ENCODE results near the gene KCNH1.
A peak's percentile ranks its signal among the peaks of the same experiment; 100 is the strongest.

The KCNH1 gene

DNA sequence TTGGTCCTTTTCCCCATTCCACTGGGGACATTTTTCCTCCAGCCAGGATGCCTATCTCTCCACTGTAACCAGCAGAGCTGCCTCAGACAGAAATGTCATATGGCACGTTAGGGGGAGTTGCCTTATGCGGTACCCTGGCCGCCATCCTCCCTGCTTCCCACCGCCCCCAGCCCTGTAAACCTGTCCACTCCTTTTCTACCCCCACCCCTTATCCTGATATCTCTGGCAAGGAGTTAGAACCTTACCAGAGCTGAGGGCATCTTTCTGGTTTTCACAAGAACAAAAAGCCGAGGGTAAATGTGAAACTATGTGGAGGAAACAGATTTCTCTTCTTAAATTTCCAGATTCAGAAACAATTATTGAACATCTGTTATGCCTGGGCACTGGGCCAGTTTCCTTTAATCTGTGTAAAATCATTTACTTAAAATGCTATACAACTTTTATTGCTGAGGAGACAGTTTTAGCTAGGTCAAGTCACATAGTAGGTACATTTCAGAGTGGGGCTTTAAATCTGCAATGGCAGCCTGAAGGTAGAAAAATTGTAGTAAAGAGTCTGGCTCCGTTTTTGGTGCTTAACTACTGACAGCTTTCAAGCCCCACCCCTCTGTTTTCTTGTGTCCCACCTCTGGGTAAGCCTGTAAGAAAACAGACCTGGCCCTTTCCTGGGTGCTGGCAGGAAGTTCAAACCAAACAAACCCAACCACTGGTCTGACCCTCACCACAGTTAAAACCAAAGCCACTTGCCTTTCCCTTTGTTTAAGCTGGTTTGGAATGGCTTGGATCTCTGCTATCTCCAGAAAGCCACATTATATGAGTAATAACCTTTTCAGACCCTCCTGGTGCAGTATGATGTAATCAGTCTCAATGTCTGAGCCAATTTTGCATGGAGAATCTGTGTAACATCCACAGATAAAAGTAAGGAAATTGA, 486.3 kb downstream of the KCNH1 start:
- TF ChIP-seq GATA3 (IDR thresholded peaks at IDR 0.05; ENCODE audit: low read depth, low read length) (peak; percentile 55; the same call in 1 of the 2 replicates), GATA2 (IDR thresholded peaks at IDR 0.05; ENCODE audit: low read depth, low read length) (peak; percentile 70)

DNA sequence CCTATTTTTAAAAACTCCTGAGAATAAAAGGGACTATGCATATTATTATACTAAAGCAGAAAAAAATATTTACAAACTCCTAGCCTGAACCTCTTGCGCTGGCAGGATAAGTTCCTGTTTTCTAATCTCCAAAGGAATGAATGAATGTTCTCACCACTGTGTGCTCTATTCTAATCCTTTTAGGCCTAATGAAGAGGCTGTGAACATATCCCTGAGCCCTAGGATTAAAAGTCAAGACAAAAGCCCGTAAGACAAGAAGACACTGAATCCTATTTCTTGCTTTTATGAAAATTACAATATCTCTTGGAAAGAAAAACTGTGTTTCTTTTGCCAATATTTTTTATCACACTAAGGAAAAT, 487.7 kb downstream of the KCNH1 start:
- no peak for TF ChIP-seq GATA2 (IDR thresholded peaks at IDR 0.05; ENCODE audit: low read depth, low read length)
- no peak for TF ChIP-seq GATA3 (IDR thresholded peaks at IDR 0.05; ENCODE audit: low read depth, low read length)

DNA sequence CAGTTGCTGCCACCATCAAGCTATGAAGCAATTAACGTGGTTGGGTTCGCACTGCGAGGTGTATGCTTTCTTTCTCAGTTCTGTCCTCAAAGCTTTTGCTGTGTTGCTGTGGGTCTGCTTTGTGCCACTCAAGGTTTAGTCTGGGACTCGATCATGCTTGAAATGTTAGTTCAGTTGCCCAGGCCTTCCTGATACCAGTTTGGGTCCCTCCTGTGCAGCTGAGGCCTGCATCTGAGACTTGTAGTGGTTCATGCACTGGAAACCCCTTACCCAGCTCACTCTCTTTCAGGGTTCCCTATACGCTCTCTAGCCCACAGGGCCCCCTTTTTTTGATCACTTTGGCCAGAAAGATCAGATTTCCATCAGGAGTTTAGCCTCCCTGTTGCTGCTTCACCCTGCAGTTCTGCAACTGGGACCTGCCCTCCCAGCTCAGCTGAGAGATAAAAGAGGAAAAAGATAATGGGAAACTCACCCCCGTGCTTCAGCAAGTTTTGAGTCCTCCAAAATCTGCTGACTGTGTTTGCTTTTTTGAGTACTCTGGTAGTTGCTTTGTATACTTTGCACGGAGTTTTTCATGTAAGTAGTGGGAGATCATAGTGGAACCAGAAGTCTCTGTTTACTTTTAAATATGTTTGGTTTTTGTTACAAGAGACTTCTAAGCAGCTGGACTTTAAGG, 488.2 kb downstream of the KCNH1 start:
- TF ChIP-seq GATA2 (IDR thresholded peaks at IDR 0.05; ENCODE audit: low read depth, low read length) (no peak), GATA3 (IDR thresholded peaks at IDR 0.05; ENCODE audit: low read depth, low read length) (no peak)

DNA sequence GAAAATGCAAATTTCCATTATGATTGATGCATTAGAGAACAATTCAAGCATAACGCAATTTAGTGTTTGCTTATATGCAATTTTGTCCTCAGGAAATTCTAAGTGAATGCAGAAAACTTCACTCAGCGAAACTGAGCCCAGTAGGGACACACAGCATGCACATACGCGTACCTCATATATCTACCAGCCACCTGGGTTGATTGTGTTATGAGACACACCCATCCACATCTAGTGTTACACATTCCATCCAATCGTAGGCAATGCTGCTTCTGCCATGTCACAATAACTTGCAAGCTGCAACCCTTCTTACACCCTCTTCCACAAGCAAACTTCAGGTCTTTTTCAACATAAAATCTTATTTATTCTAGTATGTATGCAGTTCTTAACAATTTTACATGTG, 492.4 kb downstream of the KCNH1 start:
- TF ChIP-seq GATA3 (IDR thresholded peaks at IDR 0.05; ENCODE audit: low read depth, low read length), result no peak
- no peak for TF ChIP-seq GATA2 (IDR thresholded peaks at IDR 0.05; ENCODE audit: low read depth, low read length)

DNA sequence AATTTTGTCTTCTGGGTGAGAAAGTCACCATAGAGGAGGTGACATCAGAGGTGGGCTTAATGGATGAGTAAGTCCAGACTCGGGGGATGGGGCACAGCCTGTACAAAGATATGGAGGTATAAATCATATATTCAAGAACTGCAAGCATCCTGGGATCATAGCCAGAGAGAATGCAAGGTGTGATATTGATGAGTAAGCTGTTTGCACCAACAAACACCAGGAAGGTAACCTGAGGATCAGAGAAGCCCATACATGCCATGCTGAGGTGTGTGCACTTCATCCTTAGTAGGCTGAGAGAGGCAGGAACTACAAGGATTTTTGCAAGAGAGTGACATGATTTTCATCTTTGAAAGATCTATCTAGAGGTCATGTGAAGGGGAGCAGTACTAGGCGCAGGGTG, 498.8 kb downstream of the KCNH1 start:
- TF ChIP-seq GATA3 (IDR thresholded peaks at IDR 0.05; ENCODE audit: low read depth, low read length) (no peak), GATA2 (IDR thresholded peaks at IDR 0.05; ENCODE audit: low read depth, low read length) (no peak)

DNA sequence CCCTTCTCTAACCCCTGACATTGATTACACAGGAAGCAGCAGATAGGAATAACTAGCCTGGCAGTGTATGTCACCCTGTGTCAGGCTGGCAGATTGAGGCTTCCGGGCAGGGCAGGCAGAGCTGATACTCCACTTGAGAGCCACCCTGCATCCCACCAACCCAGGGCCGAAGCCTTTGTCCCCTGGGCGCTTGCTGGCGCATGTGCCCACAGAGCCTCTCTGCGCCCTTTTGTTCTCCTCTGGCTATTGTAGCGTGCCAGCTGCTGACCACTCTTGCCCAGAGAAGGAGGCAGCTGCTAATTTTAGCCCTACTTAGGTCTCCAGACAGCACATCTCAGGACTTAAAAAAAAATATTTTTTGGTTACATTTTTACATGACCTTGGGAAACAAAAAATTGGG, 500.3 kb downstream of the KCNH1 start:
- no peak for TF ChIP-seq GATA3 (IDR thresholded peaks at IDR 0.05; ENCODE audit: low read depth, low read length)
- TF ChIP-seq GATA2 (IDR thresholded peaks at IDR 0.05; ENCODE audit: low read depth, low read length), result no peak

DNA sequence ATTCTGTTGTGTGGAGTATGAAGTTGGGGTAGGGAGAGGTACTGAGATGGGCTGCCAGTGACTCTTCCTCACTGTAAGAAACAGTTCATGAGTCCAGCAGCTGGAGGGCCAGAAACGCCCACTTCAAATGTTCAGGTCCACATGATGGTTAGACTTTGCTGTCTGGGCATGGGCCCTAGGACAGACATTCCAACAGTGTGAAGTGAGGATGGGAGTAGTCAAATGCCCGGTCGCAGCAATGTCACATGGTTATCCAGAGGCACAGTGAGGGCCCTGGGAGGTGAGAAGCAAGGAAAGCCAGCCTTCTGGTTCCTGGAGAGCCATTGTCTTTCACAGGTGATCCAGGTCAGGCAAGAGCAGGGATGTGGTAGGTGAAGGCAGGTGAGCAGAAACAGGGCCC, 500.8 kb downstream of the KCNH1 start:
- no peak for TF ChIP-seq GATA3 (IDR thresholded peaks at IDR 0.05; ENCODE audit: low read depth, low read length)
- TF ChIP-seq GATA2 (IDR thresholded peaks at IDR 0.05; ENCODE audit: low read depth, low read length), result no peak

DNA sequence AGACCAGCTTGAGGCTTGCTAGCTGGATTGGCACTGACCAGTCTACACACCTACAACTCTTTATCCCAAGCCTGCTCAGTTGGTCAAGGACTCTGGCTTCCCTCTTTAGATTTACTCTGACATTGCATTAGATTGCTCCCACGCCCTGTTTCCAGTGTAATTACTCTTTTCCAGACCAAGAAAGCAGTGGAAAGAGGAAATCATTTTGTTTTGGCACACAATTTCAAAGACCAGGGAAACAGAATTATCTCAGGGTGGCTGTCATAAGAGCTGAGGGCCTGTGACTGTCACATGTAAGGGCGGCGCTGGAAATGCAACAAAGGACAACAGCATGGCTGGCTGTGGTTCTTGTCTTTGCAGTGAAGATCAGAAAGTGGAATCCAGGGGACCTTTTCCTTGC, 502.5 kb downstream of the KCNH1 start:
- TF ChIP-seq GATA2 (IDR thresholded peaks at IDR 0.05; ENCODE audit: low read depth, low read length), result no peak
- no peak for TF ChIP-seq GATA3 (IDR thresholded peaks at IDR 0.05; ENCODE audit: low read depth, low read length)

DNA sequence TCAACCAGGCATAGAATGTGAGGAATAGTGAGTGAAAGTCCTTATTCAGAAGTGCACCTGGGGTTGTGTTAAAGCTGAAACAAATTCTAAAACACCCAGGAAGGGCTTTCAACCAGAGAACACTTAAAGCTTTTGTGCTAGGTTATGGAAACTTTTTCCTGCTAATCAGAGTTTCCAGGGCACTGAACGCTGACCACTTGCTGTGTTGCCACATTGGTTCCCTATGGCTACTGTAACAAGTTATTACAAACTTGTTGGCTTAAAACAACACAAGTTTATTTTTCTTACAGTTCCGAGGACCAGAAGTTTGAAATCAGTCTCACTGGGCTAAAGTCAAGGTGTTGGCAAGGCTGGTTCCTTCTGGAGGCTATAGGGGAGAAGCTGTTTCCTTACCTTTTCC, 504.7 kb downstream of the KCNH1 start:
- TF ChIP-seq GATA3 (IDR thresholded peaks at IDR 0.05; ENCODE audit: low read depth, low read length) (no peak), GATA2 (IDR thresholded peaks at IDR 0.05; ENCODE audit: low read depth, low read length) (no peak)

DNA sequence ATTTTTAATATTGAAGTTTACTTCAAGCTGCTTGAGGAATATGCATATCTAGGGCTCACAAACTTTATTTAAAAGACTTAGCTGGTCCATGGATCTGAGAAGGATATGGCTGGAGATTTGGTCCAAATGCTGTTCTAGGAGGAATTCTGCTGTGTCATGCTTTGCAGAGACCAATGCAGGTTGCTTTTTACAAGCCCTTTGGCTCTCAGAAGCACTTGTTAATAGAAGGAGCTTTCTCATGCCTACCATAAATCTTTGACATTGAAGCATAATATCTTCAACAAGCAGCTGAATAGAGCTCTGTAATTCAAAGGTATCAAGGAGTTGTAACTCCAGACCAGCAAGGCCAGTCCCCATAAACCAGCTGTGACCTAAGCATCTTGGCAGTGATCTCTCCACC, 506.2 kb downstream of the KCNH1 start:
- TF ChIP-seq GATA3 (IDR thresholded peaks at IDR 0.05; ENCODE audit: low read depth, low read length), result no peak
